Lung microvascular endothelial cell (primary cell): Measurements from ENCODE around the gene CAST. TPM values are rescaled to one million over a fixed set of nuclear protein-coding genes. Genes with fewer than 3 reads are reported as not detected.

Experiments
- DNase-seq, 2 donors: peaks; one replicate each; pipeline versions ENCODE4 v3.0.0 to v3.0.0-alpha.2; 2010; ENCODE audit warnings: low read depth in 2 of 2
- total RNA-seq: library from RNA; depleted of rRNA; stranded (reverse); fragments of >200 nt; gene quantifications from 2 replicates; pipeline ENCODE4 v1.2.1, GENCODE V29; 2014

Gene CAST
- total RNA-seq, 1 donor from 2014 or later: 72.2 TPM

DNA sequence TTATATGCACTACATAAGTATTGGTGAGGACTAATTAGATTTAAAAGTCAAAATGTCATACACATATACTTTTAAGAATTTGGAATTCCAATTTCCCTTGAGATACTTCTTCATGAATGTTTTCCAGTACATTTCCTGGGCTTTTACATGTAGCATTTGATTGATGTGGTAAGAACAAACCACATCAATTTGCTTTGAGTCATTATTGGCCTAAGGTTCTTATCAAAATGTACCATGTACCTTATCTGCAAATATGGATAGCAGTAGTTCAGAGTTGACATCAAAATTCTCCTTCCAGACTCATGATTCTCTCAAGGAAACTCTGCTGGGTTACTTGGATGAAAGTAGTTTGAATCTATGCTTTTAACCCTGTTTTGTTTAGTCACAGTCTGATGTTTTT, 2.5 kb downstream of the CAST start:
- no peak for DNase-seq

DNA sequence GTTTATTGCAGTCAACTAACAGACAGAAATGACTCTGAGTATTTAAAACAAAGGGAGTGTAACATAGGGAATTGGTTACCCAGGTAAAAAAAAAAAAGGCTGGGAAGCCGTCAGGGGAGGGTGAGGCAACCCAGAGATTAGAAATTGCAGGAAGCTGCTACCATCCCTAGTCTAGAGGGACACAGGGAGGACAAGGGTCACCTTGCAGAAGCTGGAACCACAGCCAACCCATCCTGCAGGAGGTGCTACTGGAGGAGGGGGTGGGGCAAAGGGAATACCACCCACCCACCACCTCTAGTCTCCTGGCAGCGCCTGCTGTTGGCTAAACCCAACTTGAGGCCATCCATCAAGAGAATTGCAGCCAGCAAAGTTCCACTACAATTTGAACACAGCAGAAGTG, 6.5 kb downstream of the CAST start:
- DNase-seq: no peak

DNA sequence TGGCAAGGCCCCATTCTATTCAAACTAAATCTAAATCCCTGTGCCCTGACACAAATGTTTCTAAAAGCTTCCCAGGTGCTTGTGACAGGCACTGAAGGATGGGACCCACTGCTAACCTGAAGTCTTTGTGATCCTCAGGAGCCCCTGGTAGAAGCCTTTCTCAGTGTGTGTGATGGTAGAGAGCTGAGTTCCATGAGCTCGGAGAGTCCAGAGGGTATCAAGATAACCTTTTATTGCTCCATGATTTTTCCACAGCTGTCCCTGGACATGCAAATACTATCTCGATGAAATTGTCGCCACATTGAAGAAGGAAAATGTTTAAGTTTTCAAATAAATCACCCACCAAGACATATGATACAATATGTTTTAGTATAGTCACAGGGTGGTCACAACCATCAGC, 7.7 kb downstream of the CAST start:
- no peak for DNase-seq

DNA sequence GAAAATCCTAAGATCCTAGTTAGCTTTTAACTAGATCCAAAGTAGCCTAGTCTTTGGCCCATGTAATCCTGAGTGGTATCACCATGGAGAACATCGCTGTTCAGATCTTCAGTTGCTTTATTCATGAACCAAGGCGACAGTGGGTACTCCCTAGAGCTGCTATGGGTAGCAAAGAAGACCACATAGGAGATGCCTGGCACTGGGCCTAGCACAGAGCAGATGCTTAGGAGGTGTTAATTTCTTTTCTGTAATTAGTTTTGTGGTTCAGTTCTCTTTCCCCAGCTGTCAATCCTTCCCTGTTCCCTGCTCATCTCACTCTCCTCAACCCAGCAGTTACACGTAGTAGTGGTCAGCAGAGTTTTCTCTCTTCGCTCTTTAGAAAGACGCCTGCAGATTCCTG, 9.3 kb downstream of the CAST start:
- DNase-seq: no peak

DNA sequence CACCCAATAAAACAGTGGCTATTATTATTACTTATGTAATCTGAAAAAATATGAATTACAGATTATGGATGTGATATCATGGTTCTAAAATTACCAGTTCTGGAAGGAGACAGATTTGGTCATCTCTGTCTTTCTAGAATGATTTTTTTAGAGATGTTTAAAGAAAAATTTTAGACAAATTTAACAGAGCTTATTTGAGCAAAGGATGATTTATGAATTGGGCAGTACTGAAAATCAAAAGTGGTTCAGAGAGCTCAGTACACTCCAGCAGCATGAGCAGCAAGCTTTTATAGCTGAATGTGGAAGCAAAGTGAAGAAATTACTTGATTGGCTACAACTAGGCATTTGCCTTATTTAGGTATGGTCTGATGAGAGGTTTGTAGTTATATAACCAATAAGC, 11.0 kb downstream of the CAST start:
- DNase-seq: no peak

DNA sequence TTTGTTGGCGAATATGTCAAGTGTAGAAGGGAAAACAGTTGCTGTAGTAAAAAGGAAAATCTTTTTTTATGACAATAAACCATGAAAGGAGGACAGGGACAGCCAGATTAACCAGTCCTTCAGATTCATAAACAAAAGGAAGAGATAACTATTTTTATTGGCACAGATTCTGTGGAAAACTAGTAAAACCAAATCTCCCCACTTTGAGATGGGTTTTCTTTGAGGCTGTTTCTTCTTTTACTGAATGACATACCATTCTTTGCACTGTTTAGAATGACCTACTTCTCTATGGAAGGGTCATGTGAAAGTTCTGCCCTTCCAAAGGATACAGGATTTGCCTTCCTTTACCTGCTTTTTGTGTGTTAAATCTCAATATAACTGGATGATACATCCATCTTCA, 13.7 kb downstream of the CAST start:
- DNase-seq: peak in 1 of 2 donors; percentile 77

DNA sequence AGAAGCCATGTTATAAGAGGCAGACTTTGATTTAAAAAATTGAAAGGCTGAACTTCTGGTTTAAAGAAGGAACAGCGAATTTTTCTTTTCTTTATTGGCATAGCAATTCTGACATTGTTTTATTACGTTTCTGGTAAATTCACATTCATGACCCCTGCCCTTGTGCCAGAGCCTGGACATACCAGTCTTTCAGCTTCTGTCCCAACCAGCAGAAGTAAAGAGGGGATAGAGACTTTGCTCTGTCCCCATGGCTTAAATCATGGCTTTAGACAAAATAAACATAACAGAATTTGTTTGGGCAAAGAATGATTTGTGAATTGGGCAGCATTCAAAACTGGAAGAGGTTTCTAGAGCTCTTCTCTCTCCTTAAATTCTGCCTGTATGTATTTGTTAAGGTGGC, 15.3 kb downstream of the CAST start:
- no peak for DNase-seq

DNA sequence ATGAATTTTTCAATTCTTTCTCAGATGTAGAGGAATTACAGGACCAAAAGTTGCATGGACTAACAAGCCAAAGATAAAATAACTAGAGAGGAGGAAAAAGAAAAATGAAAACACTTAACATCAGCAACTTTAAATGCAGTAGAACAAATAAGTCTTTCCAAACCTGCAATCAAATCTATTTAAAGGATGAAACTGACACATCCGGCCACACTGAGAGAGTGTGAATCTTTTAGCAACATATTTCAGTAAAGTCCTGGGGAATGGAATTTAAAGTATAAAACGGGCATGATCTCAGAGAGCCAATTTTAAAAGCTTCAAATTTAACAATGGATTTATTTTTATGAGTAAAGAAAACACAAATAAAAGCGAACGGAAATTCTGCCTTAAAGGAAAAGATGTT, 17.1 kb downstream of the CAST start:
- no peak for DNase-seq

DNA sequence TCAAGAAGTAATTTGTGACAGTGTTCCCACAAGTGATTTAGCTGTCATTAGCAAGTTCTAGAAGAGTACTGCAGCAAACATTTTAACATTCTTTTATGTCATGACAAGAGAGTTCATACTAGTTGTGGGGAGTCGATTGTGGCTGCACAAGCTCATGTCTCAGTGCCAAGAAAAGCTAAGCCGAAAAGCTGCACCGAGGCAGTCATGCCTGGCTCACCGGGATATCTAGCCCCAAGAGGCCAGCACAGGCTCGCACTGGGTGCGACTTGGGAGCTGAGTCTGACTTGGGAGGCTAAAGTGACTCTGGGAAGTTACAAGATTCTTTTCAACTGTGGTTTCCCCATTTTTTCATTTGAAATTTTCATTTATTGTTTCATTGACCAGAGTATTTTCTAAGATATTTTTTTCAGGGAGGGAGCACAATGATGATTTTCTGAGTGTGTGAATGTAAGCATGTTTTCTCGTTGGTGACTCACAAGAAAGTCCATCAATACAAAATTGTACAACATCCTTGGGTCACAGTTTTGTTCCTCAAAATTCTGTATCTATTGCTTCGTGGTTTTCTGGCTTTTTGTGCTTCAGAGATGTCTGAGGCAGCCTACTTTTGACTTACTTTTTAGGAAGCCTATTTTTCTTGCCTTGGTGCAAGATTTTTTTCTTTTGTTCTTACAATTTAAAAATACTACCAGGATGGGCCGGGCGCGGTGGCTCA, 18.7 kb downstream of the CAST start:
- DNase-seq: no peak

DNA sequence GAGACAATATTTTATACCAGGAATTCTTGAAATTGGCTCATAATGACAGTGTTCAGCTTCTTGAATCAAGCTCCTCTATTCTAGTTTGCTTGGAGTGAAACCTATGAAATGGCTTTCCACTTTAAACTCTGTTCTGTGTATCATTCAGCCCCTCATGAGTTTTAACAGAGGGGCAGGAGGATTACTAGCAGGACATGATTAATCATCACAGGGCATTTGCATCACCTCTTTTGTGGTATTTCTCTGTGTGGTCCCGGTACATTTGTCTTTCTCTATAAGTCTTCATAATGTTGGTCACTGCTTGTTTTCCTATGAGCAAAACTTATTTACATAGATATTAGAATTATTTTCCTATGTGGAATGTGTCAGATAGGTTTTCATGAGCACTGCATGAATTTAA, 21.2 kb downstream of the CAST start:
- no peak for DNase-seq

DNA sequence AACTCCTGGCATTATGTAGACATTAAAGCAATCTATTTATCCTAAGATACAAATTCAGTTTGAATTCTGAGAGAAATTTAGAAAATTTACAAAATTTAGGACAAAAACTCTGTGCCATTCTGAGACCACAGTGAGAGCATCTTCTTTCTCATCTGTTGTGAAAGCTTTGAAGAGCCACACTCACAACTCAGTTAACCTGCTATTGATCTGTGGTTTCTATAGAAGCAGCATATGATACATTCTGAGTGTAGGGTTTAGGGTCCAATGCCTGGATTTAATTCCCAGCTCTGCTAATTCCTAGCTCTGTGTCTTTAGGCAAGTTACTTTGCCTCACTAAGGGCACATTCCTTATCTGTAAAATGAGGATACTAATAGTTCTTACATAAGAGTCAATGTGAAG, 21.6 kb downstream of the CAST start:
- DNase-seq: no peak

DNA sequence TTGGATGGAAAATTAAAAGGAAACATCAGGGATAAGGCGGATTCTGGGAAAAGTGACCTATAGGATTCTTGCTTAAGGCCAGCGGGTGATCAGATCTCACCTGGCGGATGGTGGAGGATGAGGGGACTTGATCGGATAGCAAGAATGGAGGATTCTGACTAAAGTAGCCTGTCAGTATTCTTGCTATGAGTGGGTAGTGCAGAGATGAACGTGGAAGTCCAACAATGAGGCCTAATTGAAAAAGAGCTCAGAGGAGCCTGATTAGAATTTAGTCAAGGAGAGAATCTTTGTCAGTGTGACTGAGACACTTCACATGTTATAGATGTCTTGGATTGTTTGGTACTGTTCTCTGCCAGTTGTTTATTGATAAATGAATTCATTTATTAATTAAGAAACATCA, 24.9 kb downstream of the CAST start:
- no peak for DNase-seq

DNA sequence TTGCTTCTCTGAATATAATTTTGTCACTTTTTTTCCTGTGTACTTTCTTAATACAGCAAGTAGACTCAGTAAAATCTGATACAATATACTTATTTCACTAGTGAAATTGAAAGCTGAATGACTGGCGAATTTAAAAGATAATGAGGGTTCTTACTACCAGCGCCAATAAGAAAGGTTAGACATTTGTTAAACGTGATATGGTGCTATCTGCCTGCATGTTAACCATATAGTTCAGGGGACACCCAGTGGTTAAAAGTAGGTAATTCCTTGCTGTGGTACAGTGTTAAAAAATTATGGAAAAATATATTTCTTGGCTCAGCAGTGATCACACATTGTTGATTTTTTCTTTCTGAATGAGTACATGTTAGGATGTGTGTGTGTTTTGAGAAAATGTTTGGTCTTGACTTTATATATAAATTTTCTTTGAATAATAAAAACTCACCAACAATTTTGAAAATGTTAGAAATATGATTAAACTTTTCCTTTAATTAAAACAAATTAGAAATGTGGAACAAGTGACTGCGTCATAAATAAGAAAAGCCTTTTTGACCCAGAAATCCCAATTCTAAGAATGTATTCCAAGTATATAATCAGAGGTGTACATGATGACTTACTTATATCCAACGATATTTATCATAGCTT, 25.8 kb downstream of the CAST start:
- DNase-seq: peak; percentile 83 to 86

DNA sequence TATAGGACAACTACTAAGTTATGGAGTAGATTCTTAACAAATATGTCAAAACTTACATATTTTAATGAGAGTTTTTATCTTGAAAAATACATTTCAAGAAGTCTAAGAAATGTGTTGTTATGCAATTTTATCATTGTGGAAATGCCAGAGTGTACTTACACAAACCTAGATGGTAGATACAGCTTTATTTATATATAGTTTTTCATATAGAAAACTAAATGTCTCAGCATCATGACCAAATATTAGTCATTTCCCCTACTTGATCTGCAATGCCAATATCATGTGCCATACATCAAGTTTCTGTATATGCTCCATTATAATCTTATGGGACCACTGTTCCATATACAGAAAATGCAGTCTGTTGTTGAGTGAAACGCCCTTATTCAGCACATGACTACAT, 28.7 kb downstream of the CAST start:
- DNase-seq: no peak

DNA sequence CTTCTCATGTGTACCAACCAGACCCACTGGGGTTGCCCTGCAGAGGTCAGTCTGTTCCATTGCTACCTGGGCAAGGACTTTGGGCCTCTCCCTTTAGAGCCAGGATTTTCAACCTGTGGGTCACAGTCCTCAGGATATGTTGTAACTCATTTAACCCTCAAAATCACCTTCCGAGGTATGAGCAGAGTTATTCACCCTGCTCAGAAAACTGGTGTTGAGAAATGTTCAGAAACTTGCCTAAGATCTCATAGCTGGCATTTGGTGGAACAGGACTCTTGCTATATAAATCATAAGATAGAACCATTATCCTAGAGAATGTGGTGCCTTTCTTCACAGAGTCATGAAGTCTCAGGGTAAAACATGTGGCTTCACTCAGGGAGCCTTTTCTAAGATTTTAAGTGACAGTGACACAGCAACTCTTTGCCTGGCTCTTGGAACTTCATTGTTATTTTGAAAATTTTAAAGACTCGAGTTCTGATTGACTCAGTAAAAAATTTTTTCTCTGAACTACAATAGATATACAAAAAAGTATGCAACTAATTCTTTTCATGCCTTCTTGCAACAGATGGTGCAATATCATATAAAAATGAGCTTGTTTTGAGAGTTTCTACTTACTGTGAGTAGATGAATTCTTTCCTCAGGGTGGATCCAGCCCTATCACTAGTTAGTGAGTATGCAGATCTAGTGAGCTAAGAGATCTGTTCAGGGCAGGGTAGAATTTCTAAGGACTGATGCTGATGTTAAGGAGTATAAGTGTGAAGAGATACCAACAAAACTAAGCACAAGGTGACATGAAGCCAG, 29.5 kb downstream of the CAST start:
- no peak for DNase-seq

DNA sequence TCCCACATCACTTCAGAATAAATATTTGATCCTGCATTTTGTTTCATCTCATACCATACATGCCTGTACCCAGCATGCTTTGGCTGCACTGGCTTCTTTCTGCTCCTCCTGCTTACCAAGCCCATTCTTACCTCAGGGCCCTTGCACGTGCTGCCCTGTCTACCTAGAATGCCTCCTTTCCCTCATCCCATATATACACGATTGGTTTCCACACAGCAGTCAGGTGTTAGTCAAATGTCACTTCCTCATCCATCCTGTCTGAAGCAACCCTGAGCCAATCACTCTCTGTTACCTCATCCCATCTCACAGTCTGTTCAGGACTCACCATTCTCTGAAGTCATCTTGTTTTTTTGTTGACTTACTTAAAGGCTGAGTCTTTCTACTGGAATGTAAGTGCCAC, 30.3 kb downstream of the CAST start:
- DNase-seq: peak in 1 of 2 donors; percentile 52

DNA sequence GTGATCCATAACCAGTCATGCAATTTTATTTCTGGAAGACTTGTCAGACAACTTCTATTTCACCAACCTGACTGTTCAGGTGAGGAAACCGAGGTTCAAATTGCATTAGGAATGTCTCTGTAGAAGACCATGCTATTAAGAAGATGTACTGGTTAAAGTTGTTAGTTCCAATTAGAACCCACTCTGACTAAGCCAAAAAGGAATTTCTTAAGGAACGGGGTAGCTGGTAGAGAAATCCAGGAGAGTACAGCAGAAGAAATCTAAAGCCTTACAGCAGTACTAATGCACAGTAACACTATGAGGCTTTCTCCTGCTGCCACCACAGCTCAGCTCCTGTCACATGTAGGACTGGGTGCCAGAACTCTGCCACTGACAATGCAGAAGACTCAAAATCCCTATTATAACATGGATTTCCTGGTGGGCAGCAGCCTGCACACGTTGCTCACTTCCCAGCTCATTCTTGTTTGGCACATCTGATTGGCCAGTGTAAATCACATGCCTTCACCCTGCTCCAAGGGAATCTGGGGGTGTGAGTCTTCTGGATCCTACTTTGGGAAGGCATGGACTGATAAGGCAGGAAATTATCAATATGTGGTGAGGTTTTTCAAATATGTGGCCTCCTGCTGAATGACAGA, 37.1 kb downstream of the CAST start:
- peak; percentile 41 to 64 for DNase-seq

DNA sequence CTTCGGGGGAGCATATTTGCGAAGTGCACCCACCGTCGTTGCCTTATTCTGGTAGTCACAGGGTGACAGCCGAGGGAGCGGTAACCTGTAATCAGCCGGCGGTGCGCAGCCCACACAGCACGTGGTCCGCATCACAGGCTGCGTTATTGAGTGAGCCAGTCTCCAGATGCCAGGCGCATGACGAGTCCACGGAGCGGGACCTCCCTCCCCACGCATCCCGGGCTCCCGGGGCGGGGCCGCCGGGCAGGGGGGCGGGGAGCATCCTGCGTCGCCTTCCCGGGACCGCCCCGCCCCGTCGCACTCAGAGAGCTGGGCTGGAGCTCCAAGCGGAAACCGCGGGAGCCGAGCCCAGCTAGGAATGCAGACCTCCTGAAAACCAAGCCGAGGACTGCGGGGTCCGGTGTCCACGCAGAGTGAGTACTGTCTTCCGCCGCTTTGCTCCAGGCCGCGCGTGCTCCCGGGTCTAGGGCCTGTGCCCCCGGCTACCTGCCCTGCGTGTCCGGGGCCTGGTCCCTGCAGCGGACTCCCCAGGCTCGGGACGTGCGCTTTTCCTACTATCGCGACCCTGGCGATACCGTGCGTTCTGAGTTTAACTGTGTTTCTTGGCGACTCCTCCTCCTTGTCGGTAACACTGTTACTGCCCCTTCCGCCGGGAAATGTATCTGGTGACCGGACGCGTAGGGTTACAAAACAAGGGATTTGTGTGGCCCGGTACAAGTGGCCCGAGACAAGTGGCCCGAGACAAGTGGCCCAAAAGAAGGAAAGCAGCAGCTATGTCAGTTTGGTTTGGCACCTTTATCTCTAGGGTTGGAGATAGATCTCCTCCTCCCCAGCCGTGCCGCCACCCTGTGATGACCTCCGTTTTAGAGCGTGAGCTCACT, 40.6 kb downstream of the CAST start:
- peak; percentile 92 to 94 for DNase-seq

DNA sequence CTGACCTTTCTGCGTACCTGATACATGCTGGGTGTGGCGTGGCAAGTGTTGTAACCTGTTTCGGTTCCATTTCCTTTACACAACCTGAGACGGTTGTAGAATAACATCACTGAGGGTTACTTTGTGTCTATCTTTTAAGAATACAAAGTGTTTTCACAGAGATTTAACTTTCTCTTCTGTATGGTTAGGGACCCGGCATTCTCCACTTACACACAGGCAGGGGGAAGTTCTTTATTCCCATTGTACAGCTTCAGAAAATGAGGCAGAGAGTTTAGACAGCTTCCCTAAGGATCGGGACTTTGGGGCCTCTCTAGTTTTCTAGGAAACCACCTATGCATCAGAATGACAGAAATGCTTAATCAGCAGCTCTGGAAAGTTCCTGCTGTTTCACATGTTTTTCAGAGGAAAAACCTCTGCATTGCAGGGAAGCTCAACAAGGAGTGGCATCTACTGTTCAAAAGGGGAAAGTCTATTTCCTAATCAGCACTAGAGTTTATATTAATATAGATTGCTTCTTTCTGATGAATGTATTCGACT, 41.3 kb downstream of the CAST start:
- DNase-seq: peak; percentile 53 to 56

DNA sequence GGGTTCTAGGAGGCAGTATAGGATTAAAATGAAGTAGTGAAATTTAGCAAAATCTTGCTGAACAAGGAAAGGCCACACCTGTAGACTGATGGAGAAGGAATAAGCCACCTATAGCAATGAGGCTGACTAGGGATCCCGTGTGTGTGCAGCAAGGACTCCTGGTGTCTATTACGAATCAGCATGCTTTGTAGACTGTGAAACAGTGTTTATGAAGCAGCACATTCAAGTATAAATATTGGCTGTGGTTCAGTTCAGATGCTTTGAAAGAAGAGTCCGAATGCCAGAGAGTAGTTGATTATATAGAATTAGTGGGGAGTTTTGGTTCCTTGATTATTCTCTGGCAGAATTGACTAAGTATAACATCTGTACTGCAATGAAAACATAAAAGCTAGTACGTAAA, 41.8 kb downstream of the CAST start:
- DNase-seq: peak in 1 of 2 donors; percentile 8
